ENCODE measurements around the gene RAB9A. TPM values are rescaled to one million over a fixed set of nuclear protein-coding genes. Genes with fewer than 3 reads are reported as not detected.

RAB9A gene
- polyA plus RNA-seq, 3 donors: 23.2 to 24.9 (median 24.3) TPM

- DNase-seq: peak; percentile 97
Observed at GRCh38 chrX:13734278-13735172, 45.6 kb downstream of the RAB9A start, which contains the start of the genes OFD1 and TRAPPC2. Gene OFD1 (plus strand): TSS chrX:13734748. CDS start chrX:13735072, 324 bp downstream. Gene TRAPPC2 (minus strand): TSS chrX:13734620. CDS start chrX:13719963, 14,657 bp downstream.

GRCh38 chrX:13741695-13742094, 52.8 kb downstream of the RAB9A start:
- no peak for DNase-seq

- DNase-seq: no peak
Observed at GRCh38 chrX:13742397-13743176, 53.7 kb downstream of the RAB9A start.

- no peak for DNase-seq
Observed at GRCh38 chrX:13747836-13748235, 58.9 kb downstream of the RAB9A start.

GRCh38 chrX:13748486-13748885, 59.6 kb downstream of the RAB9A start:
- no peak for DNase-seq

GRCh38 chrX:13750204-13750603, 61.3 kb downstream of the RAB9A start:
- DNase-seq: no peak

GRCh38 chrX:13750812-13751211, 61.9 kb downstream of the RAB9A start:
- no peak for DNase-seq

GRCh38 chrX:13752141-13752540, 63.2 kb downstream of the RAB9A start:
- no peak for DNase-seq

GRCh38 chrX:13752646-13753045, 63.7 kb downstream of the RAB9A start:
- DNase-seq: no peak

- DNase-seq: no peak
Observed at GRCh38 chrX:13754765-13755164, 65.8 kb downstream of the RAB9A start.

- DNase-seq: no peak
Observed at GRCh38 chrX:13755254-13755653, 66.3 kb downstream of the RAB9A start.

- DNase-seq: no peak
Observed at GRCh38 chrX:13756381-13756780, 67.5 kb downstream of the RAB9A start.

- no peak for DNase-seq
Observed at GRCh38 chrX:13759152-13759718, 70.3 kb downstream of the RAB9A start.

Other genes with a start within 250 kb of the RAB9A start
- 10 to 100 TPM; 17.0 to 19.8 (median 17.6) TPM for gene EGFL6, start 119.5 kb upstream of the RAB9A start, polyA plus RNA-seq (ENCODE audit: insufficient read length in 3 of 3)
- 1 to 10 TPM; 4.8 to 7.1 (median 6.0) TPM for gene TCEANC, start 36.0 kb upstream of the RAB9A start, polyA plus RNA-seq (ENCODE audit: insufficient read length in 3 of 3)
- 10 to 100 TPM; 12.4 to 28.6 (median 19.8) TPM for gene TRAPPC2, start 45.5 kb downstream of the RAB9A start, polyA plus RNA-seq (ENCODE audit: insufficient read length in 3 of 3)
- 10 to 100 TPM; 36.3 to 71.2 (median 48.1) TPM for gene OFD1, start 45.6 kb downstream of the RAB9A start, polyA plus RNA-seq (ENCODE audit: insufficient read length in 3 of 3)
- 10 to 100 TPM; 19.2 to 23.0 (median 21.4) TPM for gene GPM6B, start 128.0 kb downstream of the RAB9A start, polyA plus RNA-seq (ENCODE audit: insufficient read length in 3 of 3)

Data from renal pelvis (tissue), 4 donors.